ENCODE data around the gene MUC5B.

Gene MUC5B

DNA sequence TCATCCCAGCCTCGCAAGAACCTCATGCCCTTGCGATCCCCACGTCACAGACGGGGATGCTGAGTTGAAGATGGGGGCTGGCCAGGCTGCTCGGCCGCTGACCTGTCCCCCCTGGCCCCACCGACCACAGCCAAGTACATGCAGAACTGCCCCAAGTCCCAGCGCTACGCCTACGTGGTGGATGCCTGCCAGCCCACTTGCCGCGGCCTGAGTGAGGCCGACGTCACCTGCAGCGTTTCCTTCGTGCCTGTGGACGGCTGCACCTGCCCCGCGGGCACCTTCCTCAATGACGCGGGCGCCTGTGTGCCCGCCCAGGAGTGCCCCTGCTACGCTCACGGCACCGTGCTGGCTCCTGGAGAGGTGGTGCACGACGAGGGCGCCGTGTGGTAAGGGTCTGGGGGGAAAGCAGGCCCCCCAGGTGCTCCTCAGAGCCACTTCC lies 10.0 kb downstream of the MUC5B start:
- Histone ChIP-seq H3K4me3 (ENCODE audit: low read depth, low read length) (no peak overlapping the region), H3K9ac (ENCODE audit: low read depth, low read length) (no peak overlapping the region), H3K27me3 (ENCODE audit: control insufficient read depth, insufficient read depth, low read length) (no peaks in the 10 kb centered on the region), H3K4me1 (ENCODE audit: control insufficient read depth, insufficient read depth, low read length) (no peaks in the 10 kb centered on the region), H3K27ac (ENCODE audit: low read depth, low read length) (no peak overlapping the region), H3K9me3 (ENCODE audit: control insufficient read depth, insufficient read depth, low read length) (no peaks in the 10 kb centered on the region), H3K36me3 (ENCODE audit: control insufficient read depth, insufficient read depth, low read length) (no peaks in the 10 kb centered on the region)

- Histone ChIP-seq H3K4me1 (ENCODE audit: control insufficient read depth, insufficient read depth, low read length) (no peaks in the 10 kb centered on the region), H3K27ac (ENCODE audit: low read depth, low read length) (no peak overlapping the region), H3K27me3 (ENCODE audit: control insufficient read depth, insufficient read depth, low read length) (no peaks in the 10 kb centered on the region), H3K9ac (ENCODE audit: low read depth, low read length) (no peak overlapping the region), H3K9me3 (ENCODE audit: control insufficient read depth, insufficient read depth, low read length) (no peaks in the 10 kb centered on the region), H3K4me3 (ENCODE audit: low read depth, low read length) (no peak overlapping the region), H3K36me3 (ENCODE audit: control insufficient read depth, insufficient read depth, low read length) (no peaks in the 10 kb centered on the region)
Measured at GRCh38 chr11:1233351-1234053, 10.6 kb downstream of the MUC5B start.

DNA sequence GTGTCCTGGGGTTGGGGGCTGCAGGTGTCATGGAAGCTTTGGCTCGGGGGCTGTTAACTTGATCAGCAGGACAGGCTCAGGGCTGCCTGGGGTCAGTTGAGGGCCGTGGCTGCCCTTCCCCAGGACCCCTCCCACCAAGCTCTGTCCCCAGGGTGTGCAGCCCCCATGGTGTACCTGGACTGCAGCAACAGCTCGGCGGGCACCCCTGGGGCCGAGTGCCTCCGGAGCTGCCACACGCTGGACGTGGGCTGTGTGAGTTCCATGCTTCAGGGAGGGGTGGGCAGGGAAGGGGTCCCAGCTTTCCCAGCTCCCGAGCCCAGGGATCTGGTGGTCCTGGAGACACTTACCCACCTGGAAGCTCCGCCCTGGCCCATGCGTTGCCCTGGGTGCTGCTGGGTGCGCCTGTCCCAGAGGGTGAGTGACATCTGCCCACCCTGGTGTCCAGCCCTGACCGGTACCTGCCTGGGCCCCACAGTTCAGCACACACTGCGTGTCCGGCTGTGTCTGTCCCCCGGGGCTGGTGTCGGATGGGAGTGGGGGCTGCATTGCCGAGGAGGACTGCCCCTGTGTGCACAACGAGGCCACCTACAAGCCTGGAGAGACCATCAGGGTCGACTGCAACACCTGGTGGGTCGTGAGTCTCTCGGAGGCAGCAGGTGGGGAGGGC lies 11.3 kb downstream of the MUC5B start:
- Histone ChIP-seq H3K9me3 (ENCODE audit: control insufficient read depth, insufficient read depth, low read length) (no peaks in the 10 kb centered on the region), H3K27ac (ENCODE audit: low read depth, low read length) (no peak overlapping the region), H3K4me1 (ENCODE audit: control insufficient read depth, insufficient read depth, low read length) (no peaks in the 10 kb centered on the region), H3K4me3 (ENCODE audit: low read depth, low read length) (no peak overlapping the region), H3K27me3 (ENCODE audit: control insufficient read depth, insufficient read depth, low read length) (no peaks in the 10 kb centered on the region), H3K9ac (ENCODE audit: low read depth, low read length) (no peak overlapping the region), H3K36me3 (ENCODE audit: control insufficient read depth, insufficient read depth, low read length) (no peaks in the 10 kb centered on the region)

DNA sequence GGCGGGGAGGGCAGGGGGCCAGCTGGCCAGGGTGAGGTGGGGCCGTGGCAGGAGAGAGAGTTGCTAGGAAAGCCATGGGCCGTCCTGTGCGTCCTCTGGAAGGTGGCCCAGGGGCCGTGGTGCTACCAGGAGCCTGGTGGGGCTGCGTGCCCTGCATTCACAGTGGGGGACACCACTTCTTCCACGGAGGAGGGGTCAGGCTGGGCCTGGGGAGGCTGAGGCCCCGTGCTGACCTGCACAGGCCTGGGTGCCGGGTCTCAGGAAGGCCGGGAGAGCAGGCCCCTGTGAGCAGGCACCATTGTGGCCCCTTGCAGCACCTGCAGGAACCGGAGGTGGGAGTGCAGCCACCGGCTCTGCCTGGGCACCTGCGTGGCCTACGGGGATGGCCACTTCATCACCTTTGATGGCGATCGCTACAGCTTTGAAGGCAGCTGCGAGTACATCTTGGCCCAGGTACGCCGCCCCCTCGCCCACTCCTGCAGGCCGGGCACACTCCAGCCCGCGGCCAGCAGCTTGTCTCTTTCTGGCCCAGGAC lies 12.0 kb downstream of the MUC5B start:
- no peak overlapping the region for H3K27ac ChIP-seq (ENCODE audit: low read depth, low read length)
- H3K27me3 ChIP-seq (ENCODE audit: control insufficient read depth, insufficient read depth, low read length) = no peaks in the 10 kb centered on the region
- no peaks in the 10 kb centered on the region for H3K36me3 ChIP-seq (ENCODE audit: control insufficient read depth, insufficient read depth, low read length)
- H3K4me1 ChIP-seq (ENCODE audit: control insufficient read depth, insufficient read depth, low read length) = no peaks in the 10 kb centered on the region
- no peak overlapping the region for H3K4me3 ChIP-seq (ENCODE audit: low read depth, low read length)
- H3K9ac ChIP-seq (ENCODE audit: low read depth, low read length) = no peak overlapping the region
- no peaks in the 10 kb centered on the region for H3K9me3 ChIP-seq (ENCODE audit: control insufficient read depth, insufficient read depth, low read length)

DNA sequence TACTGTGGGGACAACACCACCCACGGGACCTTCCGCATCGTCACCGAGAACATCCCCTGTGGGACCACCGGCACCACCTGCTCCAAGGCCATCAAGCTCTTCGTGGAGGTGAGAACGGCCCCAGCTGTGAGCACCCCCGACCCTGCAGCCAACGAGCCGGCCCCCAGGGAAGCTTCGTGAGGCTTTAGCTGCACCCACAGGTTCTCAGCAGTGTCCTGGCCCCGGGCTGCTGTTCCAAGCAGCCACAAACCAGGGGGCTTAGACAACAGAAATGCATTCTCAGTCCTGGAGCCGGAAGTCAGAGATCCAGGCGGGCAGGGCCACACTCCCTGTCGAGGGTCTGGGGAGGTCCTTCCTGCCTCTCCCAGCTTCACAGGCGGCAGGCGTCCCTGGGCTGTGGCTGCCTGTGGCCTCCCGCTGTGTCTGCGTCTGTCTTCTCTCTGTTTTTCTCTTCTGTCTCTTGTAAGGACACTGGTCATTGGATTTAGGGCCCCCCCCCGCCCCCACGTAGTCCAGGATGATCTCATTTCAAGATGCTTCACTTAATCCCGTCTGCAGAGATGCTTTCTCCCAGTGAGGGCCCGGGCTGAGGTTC lies 12.5 kb downstream of the MUC5B start:
- Histone ChIP-seq H3K36me3 (ENCODE audit: control insufficient read depth, insufficient read depth, low read length) (no peaks in the 10 kb centered on the region), H3K9me3 (ENCODE audit: control insufficient read depth, insufficient read depth, low read length) (no peaks in the 10 kb centered on the region), H3K27me3 (ENCODE audit: control insufficient read depth, insufficient read depth, low read length) (no peaks in the 10 kb centered on the region), H3K9ac (ENCODE audit: low read depth, low read length) (no peak overlapping the region), H3K27ac (ENCODE audit: low read depth, low read length) (no peak overlapping the region), H3K4me3 (ENCODE audit: low read depth, low read length) (no peak overlapping the region), H3K4me1 (ENCODE audit: control insufficient read depth, insufficient read depth, low read length) (no peaks in the 10 kb centered on the region)

GRCh38 chr11:1235901-1236315 lies 13.0 kb downstream of the MUC5B start:
- Histone ChIP-seq H3K4me3 (ENCODE audit: low read depth, low read length) (no peak overlapping the region), H3K27me3 (ENCODE audit: control insufficient read depth, insufficient read depth, low read length) (no peaks in the 10 kb centered on the region), H3K9me3 (ENCODE audit: control insufficient read depth, insufficient read depth, low read length) (no peaks in the 10 kb centered on the region), H3K9ac (ENCODE audit: low read depth, low read length) (no peak overlapping the region), H3K4me1 (ENCODE audit: control insufficient read depth, insufficient read depth, low read length) (no peaks in the 10 kb centered on the region), H3K27ac (ENCODE audit: low read depth, low read length) (no peak overlapping the region), H3K36me3 (ENCODE audit: control insufficient read depth, insufficient read depth, low read length) (no peaks in the 10 kb centered on the region)

DNA sequence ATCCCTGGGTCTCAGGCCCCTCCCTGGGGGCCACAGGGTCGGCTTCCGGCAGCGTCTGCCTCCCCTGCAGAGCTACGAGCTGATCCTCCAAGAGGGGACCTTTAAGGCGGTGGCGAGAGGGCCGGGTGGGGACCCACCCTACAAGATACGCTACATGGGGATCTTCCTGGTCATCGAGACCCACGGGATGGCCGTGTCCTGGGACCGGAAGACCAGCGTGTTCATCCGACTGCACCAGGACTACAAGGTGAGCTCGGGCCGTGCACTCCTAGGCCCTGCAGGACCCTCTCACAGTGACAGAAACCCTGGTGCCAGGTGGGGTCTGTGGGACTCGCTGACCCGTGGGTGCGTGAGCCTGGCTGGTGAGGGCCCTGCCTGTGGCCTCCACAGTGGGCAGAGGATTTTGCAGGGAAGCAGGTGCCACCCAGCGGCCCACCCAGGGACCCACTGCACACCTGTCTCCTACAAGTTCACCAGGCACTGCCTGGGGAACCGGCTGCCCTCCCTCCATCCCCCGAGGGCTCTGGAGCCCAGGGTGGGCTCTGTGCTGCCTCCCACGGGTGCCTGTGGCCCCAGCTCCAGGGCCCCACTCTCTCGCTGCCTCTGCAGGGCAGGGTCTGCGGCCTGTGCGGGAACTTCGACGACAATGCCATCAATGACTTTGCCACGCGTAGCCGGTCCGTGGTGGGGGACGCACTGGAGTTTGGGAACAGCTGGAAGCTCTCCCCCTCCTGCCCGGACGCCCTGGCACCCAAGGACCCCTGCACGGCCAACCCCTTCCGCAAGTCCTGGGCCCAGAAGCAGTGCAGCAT lies 13.7 kb downstream of the MUC5B start:
- no peaks in the 10 kb centered on the region for H3K36me3 ChIP-seq (ENCODE audit: control insufficient read depth, insufficient read depth, low read length)
- H3K9me3 ChIP-seq (ENCODE audit: control insufficient read depth, insufficient read depth, low read length) = no peaks in the 10 kb centered on the region
- H3K9ac ChIP-seq (ENCODE audit: low read depth, low read length) = no peak overlapping the region
- H3K4me3 ChIP-seq (ENCODE audit: low read depth, low read length) = no peak overlapping the region
- no peak overlapping the region for H3K27ac ChIP-seq (ENCODE audit: low read depth, low read length)
- no peaks in the 10 kb centered on the region for H3K4me1 ChIP-seq (ENCODE audit: control insufficient read depth, insufficient read depth, low read length)
- H3K27me3 ChIP-seq (ENCODE audit: control insufficient read depth, insufficient read depth, low read length) = no peaks in the 10 kb centered on the region

DNA sequence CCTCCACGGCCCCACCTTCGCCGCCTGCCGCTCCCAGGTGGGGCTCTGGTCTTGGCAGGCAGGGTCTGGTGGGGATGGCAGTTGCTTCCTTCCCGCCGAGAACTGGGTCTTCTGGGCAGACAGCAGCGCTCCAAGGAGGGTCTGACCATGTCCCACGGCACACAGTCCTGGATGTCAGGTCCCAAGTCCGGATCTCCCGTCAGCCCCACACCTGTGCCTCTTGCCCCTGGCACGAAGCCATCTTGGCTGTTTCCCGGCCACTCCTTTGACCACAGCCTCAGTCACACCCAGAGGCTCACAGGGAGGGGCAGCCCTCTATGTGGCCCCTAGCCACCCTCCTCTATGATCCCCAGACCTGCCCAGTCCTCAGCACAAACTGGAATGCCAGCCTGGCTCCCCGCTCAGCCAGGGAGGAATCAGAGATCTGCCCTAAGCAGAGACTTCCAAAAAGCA lies 14.3 kb downstream of the MUC5B start:
- Histone ChIP-seq H3K4me3 (ENCODE audit: low read depth, low read length) (no peak overlapping the region), H3K9ac (ENCODE audit: low read depth, low read length) (no peak overlapping the region), H3K27ac (ENCODE audit: low read depth, low read length) (no peak overlapping the region), H3K4me1 (ENCODE audit: control insufficient read depth, insufficient read depth, low read length) (no peaks in the 10 kb centered on the region), H3K9me3 (ENCODE audit: control insufficient read depth, insufficient read depth, low read length) (peaks cover 3% of the 10 kb centered on the region; the same call in 1 of the 2 replicates), H3K27me3 (ENCODE audit: control insufficient read depth, insufficient read depth, low read length) (no peaks in the 10 kb centered on the region), H3K36me3 (ENCODE audit: control insufficient read depth, insufficient read depth, low read length) (no peaks in the 10 kb centered on the region)

GRCh38 chr11:1237851-1238250 lies 15.0 kb downstream of the MUC5B start:
- Histone ChIP-seq H3K27me3 (ENCODE audit: control insufficient read depth, insufficient read depth, low read length) (no peaks in the 10 kb centered on the region), H3K36me3 (ENCODE audit: control insufficient read depth, insufficient read depth, low read length) (no peaks in the 10 kb centered on the region), H3K4me3 (ENCODE audit: low read depth, low read length) (no peak overlapping the region), H3K27ac (ENCODE audit: low read depth, low read length) (no peak overlapping the region), H3K4me1 (ENCODE audit: control insufficient read depth, insufficient read depth, low read length) (no peaks in the 10 kb centered on the region), H3K9me3 (ENCODE audit: control insufficient read depth, insufficient read depth, low read length) (peaks cover 4% of the 10 kb centered on the region; the same call in 1 of the 2 replicates), H3K9ac (ENCODE audit: low read depth, low read length) (no peak overlapping the region)

DNA sequence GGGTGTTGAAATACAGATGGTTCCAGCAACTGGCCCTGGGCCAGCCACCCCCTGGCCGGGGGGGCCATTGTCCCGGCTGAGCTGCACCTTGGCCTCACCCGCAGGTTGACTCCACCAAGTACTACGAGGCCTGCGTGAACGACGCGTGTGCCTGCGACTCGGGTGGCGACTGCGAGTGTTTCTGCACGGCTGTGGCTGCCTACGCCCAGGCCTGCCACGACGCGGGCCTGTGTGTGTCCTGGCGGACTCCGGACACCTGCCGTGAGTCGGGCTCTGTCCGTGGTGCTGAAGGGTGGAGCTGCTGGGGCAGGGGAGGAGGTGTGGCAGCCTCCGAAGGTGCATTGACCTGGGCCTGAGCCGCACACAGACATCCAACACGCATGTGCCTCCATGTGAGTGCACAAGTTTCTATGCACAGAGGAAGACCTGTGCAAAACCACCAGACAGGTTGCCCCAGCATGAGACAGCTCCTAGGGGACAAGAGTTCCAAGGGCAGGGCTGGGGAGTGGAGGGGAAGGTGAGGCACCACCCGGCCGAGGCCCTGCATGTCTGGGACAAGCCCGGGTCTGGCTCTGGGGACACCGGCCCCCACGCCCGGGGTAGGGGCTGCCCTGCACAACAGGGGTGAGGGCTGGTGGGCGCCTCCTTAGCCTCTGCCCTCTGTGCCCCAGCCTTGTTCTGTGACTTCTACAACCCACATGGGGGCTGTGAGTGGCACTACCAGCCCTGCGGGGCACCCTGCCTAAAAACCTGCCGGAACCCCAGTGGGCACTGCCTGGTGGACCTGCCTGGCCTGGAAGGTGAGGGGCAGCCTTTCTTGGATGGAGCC lies 16.1 kb downstream of the MUC5B start:
- Histone ChIP-seq H3K36me3 (ENCODE audit: control insufficient read depth, insufficient read depth, low read length) (no peaks in the 10 kb centered on the region), H3K4me1 (ENCODE audit: control insufficient read depth, insufficient read depth, low read length) (no peaks in the 10 kb centered on the region), H3K27ac (ENCODE audit: low read depth, low read length) (no peak overlapping the region), H3K4me3 (ENCODE audit: low read depth, low read length) (no peak overlapping the region), H3K9ac (ENCODE audit: low read depth, low read length) (no peak overlapping the region), H3K27me3 (ENCODE audit: control insufficient read depth, insufficient read depth, low read length) (no peaks in the 10 kb centered on the region), H3K9me3 (ENCODE audit: control insufficient read depth, insufficient read depth, low read length) (peaks cover 4% of the 10 kb centered on the region; the same call in 1 of the 2 replicates)

All from HUES48 (cell line).